ENCODE results near the gene ADD2. TPM values are rescaled to one million over a fixed set of nuclear protein-coding genes. Genes with fewer than 3 reads are reported as not detected.
"Not testable (repeated sequence)": the region's sequence is repeated elsewhere in the genome, so short reads cannot be mapped to it uniquely, and the experiment has no call there.

Gene ADD2
- polyA plus RNA-seq, 1 donor: 4.0 TPM

GRCh38 chr2:70750320-70750719 is 17.7 kb downstream of the ADD2 start:
- no peak for DNase-seq
- no CpG with 5 or more reads among the region's 1 CpG for WGBS (ENCODE audit: insufficient coverage, low lambda C conversion rate)
- Histone ChIP-seq H3K27me3 (ENCODE audit: control insufficient read depth, insufficient read depth, low read length) (peaks cover 30% of the 10 kb centered on the region), H3K27ac (ENCODE audit: low read length) (no peak overlapping the region), H3K9me3 (ENCODE audit: control insufficient read depth, low read depth, low read length) (no peaks in the 10 kb centered on the region), H3K4me1 (ENCODE audit: control insufficient read depth, insufficient read depth, low read length) (no peaks in the 10 kb centered on the region), H3K36me3 (ENCODE audit: control insufficient read depth, insufficient read depth, low read length) (no peaks in the 10 kb centered on the region), H3K4me3 (ENCODE audit: low read length) (no peak overlapping the region)

- Histone ChIP-seq H3K36me3 (ENCODE audit: control insufficient read depth, insufficient read depth, low read length) (no peaks in the 10 kb centered on the region), H3K27ac (ENCODE audit: low read length) (no peak overlapping the region), H3K4me3 (ENCODE audit: low read length) (no peak overlapping the region), H3K27me3 (ENCODE audit: control insufficient read depth, insufficient read depth, low read length) (peaks cover 12% of the 10 kb centered on the region), H3K4me1 (ENCODE audit: control insufficient read depth, insufficient read depth, low read length) (no peaks in the 10 kb centered on the region), H3K9me3 (ENCODE audit: control insufficient read depth, low read depth, low read length) (no peaks in the 10 kb centered on the region)
- no peak for DNase-seq
- no CpG with 5 or more reads among the region's 1 CpG for WGBS (ENCODE audit: insufficient coverage, low lambda C conversion rate)
These were observed 19.8 kb downstream of the ADD2 start for GRCh38 chr2:70748002-70748784.

DNA sequence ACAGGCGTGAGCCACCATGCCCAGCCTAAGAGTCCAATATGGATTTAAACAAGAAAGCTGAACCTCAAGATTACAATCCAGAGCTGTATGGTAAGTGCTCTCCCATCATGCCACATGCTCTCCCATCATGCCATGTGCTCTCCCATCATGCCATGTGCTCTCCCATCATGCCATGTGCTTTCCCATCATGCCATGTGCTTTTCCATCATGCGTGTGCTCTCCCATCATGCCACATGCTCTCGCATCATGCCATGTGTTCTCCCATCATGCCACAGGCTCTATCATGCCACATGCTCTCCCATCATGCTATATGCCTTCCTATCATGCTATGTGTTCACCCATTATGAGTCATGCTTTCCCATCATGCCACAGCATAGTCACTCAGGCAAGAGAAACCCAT is 20.7 kb downstream of the ADD2 start:
- H3K27me3 ChIP-seq (ENCODE audit: control insufficient read depth, insufficient read depth, low read length): peaks cover 8% of the 10 kb centered on the region
- no peak overlapping the region for H3K4me3 ChIP-seq (ENCODE audit: low read length)
- H3K4me1 ChIP-seq (ENCODE audit: control insufficient read depth, insufficient read depth, low read length): no peaks in the 10 kb centered on the region
- H3K27ac ChIP-seq (ENCODE audit: low read length): no peak overlapping the region
- H3K9me3 ChIP-seq (ENCODE audit: control insufficient read depth, low read depth, low read length): no peaks in the 10 kb centered on the region
- WGBS (ENCODE audit: insufficient coverage, low lambda C conversion rate): no CpG with 5 or more reads among the region's 3 CpGs
- no peaks in the 10 kb centered on the region for H3K36me3 ChIP-seq (ENCODE audit: control insufficient read depth, insufficient read depth, low read length)
- no peak for DNase-seq

DNA sequence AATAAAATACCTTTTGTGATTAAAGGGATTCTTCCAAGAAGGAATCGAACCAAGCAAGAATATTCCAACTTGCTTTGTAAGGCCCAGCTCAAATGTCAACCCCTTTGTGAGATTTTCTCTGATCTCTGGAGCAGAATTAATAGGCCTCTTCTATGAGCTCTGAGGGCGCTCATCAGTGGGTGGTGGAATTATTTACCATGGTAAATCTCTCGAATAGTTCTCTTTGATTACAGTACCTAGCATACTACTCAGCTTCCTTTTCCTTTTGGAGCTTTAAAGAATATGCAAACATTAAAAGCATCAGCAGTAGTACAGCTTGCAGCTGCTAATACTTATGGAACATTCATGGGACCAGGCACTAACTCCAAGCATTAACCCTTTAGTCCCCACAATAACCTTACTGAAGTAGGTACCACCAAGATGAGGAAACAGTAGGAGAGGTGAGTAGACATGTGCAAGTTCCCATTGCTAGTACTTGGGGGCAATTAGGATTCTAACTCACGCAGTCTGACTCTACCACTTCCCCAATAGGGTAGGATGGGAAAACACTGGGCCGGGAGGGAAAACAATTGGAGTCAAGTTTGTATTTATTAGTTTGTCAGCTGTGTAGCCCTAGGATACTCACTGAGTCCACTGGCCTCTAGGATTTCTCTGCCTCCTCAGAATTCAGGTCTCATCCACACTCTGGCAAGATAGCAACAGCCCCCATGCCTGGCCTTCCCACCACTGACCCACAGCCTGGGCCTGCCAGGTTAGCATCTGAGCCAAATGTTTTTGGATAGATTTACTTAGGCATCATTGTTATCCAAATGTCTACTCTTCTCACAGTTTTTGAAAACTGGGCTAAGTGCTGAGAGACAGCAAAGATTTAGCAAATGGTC is 21.7 kb downstream of the ADD2 start:
- no peak overlapping the region for H3K27ac ChIP-seq (ENCODE audit: low read length)
- no peak overlapping the region for H3K4me3 ChIP-seq (ENCODE audit: low read length)
- DNase-seq: no peak
- H3K36me3 ChIP-seq (ENCODE audit: control insufficient read depth, insufficient read depth, low read length): no peaks in the 10 kb centered on the region
- no peaks in the 10 kb centered on the region for H3K4me1 ChIP-seq (ENCODE audit: control insufficient read depth, insufficient read depth, low read length)
- H3K27me3 ChIP-seq (ENCODE audit: control insufficient read depth, insufficient read depth, low read length): peaks cover 12% of the 10 kb centered on the region
- 67% methylated on average over 1 of the region's 5 CpGs for WGBS (ENCODE audit: insufficient coverage, low lambda C conversion rate)
- no peaks in the 10 kb centered on the region for H3K9me3 ChIP-seq (ENCODE audit: control insufficient read depth, low read depth, low read length)

- Histone ChIP-seq H3K27me3 (ENCODE audit: control insufficient read depth, insufficient read depth, low read length) (peaks cover 10% of the 10 kb centered on the region), H3K4me1 (ENCODE audit: control insufficient read depth, insufficient read depth, low read length) (no peaks in the 10 kb centered on the region), H3K27ac (ENCODE audit: low read length) (no peak overlapping the region), H3K36me3 (ENCODE audit: control insufficient read depth, insufficient read depth, low read length) (no peaks in the 10 kb centered on the region), H3K9me3 (ENCODE audit: control insufficient read depth, low read depth, low read length) (no peaks in the 10 kb centered on the region), H3K4me3 (ENCODE audit: low read length) (no peak overlapping the region)
- WGBS (ENCODE audit: insufficient coverage, low lambda C conversion rate): no CpG with 5 or more reads among the region's 3 CpGs
- DNase-seq: no peak
These were observed 22.6 kb downstream of the ADD2 start for GRCh38 chr2:70745276-70745825.

- no peaks in the 10 kb centered on the region for H3K9me3 ChIP-seq (ENCODE audit: control insufficient read depth, low read depth, low read length)
- no peak for DNase-seq
- H3K4me1 ChIP-seq (ENCODE audit: control insufficient read depth, insufficient read depth, low read length): no peaks in the 10 kb centered on the region
- H3K27me3 ChIP-seq (ENCODE audit: control insufficient read depth, insufficient read depth, low read length): peaks cover 10% of the 10 kb centered on the region
- no peak overlapping the region for H3K27ac ChIP-seq (ENCODE audit: low read length)
- 71% methylated on average over 2 of the region's 3 CpGs for WGBS (ENCODE audit: insufficient coverage, low lambda C conversion rate)
- no peak overlapping the region for H3K4me3 ChIP-seq (ENCODE audit: low read length)
- H3K36me3 ChIP-seq (ENCODE audit: control insufficient read depth, insufficient read depth, low read length): no peaks in the 10 kb centered on the region
These were observed 23.6 kb downstream of the ADD2 start for GRCh38 chr2:70744397-70744796.

- no peak overlapping the region for H3K4me3 ChIP-seq (ENCODE audit: low read length)
- H3K27ac ChIP-seq (ENCODE audit: low read length): no peak overlapping the region
- no peaks in the 10 kb centered on the region for H3K36me3 ChIP-seq (ENCODE audit: control insufficient read depth, insufficient read depth, low read length)
- H3K9me3 ChIP-seq (ENCODE audit: control insufficient read depth, low read depth, low read length): no peaks in the 10 kb centered on the region
- no peak for DNase-seq
- no peaks in the 10 kb centered on the region for H3K4me1 ChIP-seq (ENCODE audit: control insufficient read depth, insufficient read depth, low read length)
- H3K27me3 ChIP-seq (ENCODE audit: control insufficient read depth, insufficient read depth, low read length): peaks cover 10% of the 10 kb centered on the region
These were observed 24.3 kb downstream of the ADD2 start for GRCh38 chr2:70743677-70744076.

DNA sequence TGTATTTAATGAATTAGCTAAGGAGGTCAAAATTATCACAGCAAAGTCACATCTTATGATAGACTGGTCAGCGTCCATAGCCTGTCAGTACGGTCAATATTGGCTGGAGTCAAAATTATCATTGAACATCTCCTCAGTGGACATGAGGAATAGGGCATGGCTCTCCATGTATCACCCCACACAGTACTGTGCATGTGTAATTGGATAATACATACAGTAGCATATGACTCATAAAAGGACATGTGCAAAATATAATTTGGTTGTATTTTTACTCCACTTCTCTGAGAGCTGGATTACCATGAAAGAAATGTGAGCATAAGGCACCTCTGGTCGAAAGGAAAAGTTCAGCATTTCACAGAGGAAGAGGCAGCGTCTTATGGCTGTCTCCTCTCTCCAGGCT is 24.9 kb downstream of the ADD2 start:
- Histone ChIP-seq H3K27ac (ENCODE audit: low read length) (no peak overlapping the region), H3K36me3 (ENCODE audit: control insufficient read depth, insufficient read depth, low read length) (no peaks in the 10 kb centered on the region), H3K27me3 (ENCODE audit: control insufficient read depth, insufficient read depth, low read length) (peaks cover 12% of the 10 kb centered on the region), H3K4me1 (ENCODE audit: control insufficient read depth, insufficient read depth, low read length) (no peaks in the 10 kb centered on the region), H3K9me3 (ENCODE audit: control insufficient read depth, low read depth, low read length) (no peaks in the 10 kb centered on the region), H3K4me3 (ENCODE audit: low read length) (no peak overlapping the region)
- DNase-seq: no peak
- WGBS (ENCODE audit: insufficient coverage, low lambda C conversion rate): no CpG with 5 or more reads among the region's 4 CpGs

- H3K4me1 ChIP-seq (ENCODE audit: control insufficient read depth, insufficient read depth, low read length); H3K4me3 ChIP-seq (ENCODE audit: low read length); H3K27ac ChIP-seq (ENCODE audit: low read length); DNase-seq; H3K9me3 ChIP-seq (ENCODE audit: control insufficient read depth, low read depth, low read length); H3K36me3 ChIP-seq (ENCODE audit: control insufficient read depth, insufficient read depth, low read length): not testable (repeated sequence)
- no CpG with 5 or more reads among the region's 1 CpG for WGBS (ENCODE audit: insufficient coverage, low lambda C conversion rate)
- peaks cover 17% of the 10 kb centered on the region for H3K27me3 ChIP-seq (ENCODE audit: control insufficient read depth, insufficient read depth, low read length)
These were observed 28.5 kb downstream of the ADD2 start for GRCh38 chr2:70739492-70739891.

GRCh38 chr2:70738159-70738558 is 29.8 kb downstream of the ADD2 start:
- H3K9me3 ChIP-seq (ENCODE audit: control insufficient read depth, low read depth, low read length): no peaks in the 10 kb centered on the region
- H3K4me3 ChIP-seq (ENCODE audit: low read length): no peak overlapping the region
- H3K27me3 ChIP-seq (ENCODE audit: control insufficient read depth, insufficient read depth, low read length): peaks cover 26% of the 10 kb centered on the region
- no peak for DNase-seq
- H3K4me1 ChIP-seq (ENCODE audit: control insufficient read depth, insufficient read depth, low read length): no peaks in the 10 kb centered on the region
- H3K36me3 ChIP-seq (ENCODE audit: control insufficient read depth, insufficient read depth, low read length): no peaks in the 10 kb centered on the region
- WGBS (ENCODE audit: insufficient coverage, low lambda C conversion rate): 80% methylated on average over 1 of the region's 2 CpGs
- no peak overlapping the region for H3K27ac ChIP-seq (ENCODE audit: low read length)

Data from large intestine (tissue), 3 donors.